CD1c-positive myeloid dendritic cell (primary cell): Measurements from ENCODE around the gene DPP6.
"Not testable (repeated sequence)": the region's sequence is repeated elsewhere in the genome, so short reads cannot be mapped to it uniquely, and the experiment has no call there.

ENCODE experiments used
- DNase-seq: peaks from one replicate; pipeline ENCODE4 v3.0.0-alpha.2; 2016; ENCODE audit errors: extremely low spot score

Gene DPP6

DNA sequence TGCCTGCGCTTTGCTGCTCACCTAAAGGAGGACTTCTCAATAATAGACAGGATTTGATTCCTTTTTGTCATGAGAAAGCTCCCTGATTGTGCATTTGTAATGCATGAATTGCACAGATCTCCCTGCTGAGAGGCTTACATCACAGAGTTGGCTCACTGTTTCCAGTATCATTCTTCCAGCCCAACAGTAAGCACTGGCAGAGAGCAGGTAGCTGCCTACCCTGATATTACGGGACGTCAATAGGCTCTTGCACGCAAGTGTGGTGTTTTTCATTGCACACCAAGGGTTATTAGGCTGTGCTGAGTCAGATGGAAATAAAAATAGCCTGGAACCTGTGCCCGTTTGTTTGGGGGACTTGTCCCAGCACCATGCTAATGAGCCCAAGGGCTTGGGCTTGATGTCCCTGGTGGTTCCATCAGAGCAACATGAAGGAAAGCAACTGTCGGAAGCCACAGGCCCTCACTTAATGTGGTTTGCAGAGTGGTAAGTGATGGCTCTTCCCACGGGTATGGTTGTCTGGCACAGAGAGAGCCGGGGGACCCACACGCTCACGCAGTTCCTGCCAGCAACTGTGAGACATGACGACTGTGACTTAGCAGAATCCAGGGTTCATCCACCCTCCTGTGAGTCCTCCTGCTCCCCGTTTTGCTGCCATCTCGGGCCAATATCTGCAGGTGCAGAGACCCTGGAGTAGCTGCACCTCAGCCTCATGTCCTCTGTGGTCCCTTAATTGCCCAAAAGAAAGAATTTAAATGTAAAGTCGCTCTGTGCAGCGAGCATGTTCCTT is 20.4 kb downstream of the DPP6 start:
- DNase-seq: not testable (repeated sequence)

DNA sequence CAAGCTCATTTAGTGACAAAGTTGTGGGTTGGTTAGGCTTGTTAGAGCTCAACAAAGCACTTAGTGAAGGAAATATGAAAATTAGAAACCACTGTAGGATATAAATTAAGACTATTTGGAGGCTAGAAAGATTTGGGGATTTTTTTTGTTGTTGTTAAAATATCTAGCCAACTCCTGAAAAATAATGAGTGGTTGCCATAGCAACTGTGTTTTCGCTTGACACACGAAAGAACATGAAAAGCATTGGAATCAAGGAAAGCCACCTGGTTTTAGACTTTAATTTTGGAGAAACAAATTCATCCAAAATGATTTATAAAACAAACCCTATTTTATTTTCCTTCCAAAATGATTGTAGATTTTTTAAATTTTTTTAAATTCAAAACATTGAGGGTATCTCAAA is 26.3 kb downstream of the DPP6 start:
- not testable (repeated sequence) for DNase-seq

DNA sequence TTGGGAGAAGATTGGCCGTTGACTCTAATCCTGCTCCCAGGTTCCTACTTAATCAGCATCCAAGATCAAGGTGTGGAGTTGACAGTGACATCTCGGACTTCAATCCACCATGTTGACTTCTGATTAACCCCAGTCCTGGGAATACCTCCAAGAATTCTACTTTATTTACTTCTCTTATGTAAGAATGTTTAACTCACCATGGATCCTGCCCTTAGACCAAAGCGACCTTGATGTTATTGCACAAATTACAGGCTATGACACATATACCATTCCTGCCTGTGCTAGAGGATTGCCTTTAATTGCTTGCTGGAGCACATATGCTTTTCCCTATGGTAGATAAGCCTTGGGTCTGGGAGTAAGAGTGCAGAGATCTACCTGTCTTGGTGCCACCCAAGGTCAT is 28.1 kb downstream of the DPP6 start:
- DNase-seq: not testable (repeated sequence)

DNA sequence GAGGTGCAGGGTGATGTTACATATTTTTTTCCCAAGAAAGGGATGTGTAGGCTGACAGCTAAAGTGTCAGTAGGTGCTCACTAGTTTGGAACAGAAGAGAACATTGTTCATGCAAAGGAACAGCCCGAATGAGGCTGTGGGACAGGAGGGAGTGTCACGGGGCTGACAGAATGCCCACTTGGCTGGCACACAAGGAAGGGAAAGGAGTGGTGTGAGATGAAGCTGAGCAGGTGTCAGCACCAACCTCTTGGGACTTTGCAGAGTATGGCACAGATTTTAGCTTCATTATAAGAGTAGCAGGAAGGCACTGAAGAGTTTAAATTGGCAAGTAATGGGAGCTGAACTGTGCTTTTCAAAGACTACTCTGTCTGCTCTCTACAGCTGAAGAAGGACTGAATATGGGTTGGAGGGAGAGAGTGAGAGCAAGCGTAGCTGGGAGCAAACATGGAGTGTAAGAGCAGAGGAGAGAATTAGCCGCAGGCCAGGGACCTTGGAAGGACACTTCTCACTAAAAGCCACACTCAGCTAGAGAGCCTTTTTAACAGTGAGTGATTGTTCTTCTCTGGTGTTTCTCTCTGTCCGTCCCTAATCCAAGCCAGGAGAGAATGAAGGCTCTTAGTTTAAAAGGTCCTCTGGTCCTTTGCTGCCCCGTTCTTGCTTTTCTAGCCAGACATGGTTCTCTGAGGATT is 35.0 kb downstream of the DPP6 start:
- not testable (repeated sequence) for DNase-seq

DNA sequence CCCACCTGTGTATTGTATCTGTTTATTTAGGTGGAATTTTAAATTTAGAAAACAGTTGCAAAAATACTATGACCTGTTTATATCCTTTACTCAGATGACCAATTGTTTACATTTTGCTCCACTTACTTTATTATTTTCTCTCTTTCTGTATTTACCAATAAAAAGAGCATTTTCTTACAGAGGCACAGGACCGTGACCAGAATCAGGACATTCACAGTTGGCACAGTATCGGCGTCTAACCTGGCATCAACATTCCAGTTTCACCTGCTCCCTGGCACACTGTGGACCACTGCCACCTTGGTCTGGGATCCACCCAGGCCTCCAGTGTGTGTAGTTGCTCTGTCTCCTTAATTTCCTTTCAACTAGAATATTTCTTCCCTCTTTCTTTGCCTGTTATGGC is 39.9 kb downstream of the DPP6 start:
- not testable (repeated sequence) for DNase-seq

DNA sequence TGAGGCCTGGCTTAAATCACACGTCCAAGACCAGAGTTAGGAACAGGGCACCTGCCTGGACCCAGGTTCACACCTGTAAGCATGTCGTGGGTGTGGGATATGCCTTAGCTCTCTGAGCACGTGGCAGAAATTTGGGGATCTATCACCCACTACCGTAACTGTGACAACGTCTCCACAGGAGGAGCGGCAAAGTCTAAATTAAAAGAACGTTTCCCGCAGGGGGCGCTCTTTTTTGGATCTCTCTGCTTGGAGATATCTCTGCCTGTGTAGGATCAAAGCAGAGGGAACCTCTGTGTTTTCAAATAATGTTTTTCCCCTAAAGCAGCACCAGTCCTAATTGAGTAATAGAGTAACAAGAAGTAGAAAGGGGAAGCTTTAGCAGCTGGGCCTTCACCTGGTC is 43.0 kb downstream of the DPP6 start:
- not testable (repeated sequence) for DNase-seq

DNA sequence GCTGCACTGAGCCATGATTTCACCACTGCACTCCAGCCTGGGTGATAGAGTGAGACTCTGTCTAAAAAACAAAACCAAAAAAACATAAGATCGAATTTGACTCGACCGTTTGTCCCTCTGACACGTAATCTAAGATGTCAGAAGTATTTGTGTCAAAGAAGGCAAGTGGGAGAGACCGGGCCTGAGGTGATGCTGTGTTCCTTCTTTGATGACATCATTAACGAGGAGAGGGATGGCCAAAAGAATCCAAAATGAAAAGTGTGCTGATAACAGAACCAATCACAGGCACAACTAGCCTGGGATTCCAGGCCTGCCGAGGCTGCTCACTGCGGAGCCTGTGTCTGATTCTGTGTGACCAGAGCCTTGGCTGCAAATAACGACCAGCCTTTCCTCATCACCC is 52.9 kb downstream of the DPP6 start:
- not testable (repeated sequence) for DNase-seq

DNA sequence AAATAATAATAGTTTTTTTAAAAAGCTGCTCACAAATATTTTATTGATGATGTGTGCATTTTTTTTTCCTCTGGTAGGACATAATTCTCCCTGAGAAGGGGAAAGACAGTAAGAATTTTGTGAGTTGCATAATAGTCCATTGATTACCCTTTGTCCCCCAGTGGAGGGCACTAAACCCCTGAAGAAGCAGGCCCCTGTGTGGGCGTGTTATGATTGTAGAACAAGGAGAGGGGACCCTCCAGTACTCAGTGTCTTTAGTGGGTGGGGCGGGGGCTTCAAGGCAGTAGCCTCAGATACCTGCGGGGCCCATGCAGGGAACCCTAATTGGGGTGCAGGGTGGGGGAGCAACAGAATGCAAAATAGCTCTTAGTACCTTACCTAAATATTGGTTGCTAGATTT is 57.4 kb downstream of the DPP6 start:
- DNase-seq: not testable (repeated sequence)

DNA sequence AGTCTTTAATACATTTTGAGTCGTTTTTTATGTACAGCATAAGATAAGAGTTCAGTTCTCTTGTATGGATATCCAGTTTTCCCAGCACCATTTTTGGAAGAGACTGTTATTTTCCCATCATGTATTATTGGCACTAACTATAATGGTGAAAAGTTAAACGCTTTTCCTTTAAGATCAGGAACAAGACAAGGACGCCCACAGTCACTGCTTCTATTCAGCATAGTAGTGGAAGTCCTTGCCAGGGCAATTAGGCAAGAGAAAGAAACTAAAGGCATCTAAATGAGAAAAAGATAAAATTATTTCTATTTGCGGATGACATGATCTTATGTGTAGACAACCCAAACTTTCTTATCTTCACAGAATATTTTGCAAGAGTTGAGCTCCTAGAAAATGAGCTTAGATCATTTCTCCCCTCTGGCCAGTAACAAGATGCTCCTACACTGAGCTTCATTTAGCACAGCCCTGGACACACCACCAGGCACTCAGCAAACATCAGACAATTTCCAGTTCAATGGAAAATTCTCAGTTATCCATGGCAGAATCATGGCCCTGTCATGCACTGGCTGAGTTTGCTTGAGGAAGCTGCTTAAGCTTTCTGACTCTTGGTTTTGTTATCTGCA is 61.6 kb downstream of the DPP6 start:
- DNase-seq: not testable (repeated sequence)

DNA sequence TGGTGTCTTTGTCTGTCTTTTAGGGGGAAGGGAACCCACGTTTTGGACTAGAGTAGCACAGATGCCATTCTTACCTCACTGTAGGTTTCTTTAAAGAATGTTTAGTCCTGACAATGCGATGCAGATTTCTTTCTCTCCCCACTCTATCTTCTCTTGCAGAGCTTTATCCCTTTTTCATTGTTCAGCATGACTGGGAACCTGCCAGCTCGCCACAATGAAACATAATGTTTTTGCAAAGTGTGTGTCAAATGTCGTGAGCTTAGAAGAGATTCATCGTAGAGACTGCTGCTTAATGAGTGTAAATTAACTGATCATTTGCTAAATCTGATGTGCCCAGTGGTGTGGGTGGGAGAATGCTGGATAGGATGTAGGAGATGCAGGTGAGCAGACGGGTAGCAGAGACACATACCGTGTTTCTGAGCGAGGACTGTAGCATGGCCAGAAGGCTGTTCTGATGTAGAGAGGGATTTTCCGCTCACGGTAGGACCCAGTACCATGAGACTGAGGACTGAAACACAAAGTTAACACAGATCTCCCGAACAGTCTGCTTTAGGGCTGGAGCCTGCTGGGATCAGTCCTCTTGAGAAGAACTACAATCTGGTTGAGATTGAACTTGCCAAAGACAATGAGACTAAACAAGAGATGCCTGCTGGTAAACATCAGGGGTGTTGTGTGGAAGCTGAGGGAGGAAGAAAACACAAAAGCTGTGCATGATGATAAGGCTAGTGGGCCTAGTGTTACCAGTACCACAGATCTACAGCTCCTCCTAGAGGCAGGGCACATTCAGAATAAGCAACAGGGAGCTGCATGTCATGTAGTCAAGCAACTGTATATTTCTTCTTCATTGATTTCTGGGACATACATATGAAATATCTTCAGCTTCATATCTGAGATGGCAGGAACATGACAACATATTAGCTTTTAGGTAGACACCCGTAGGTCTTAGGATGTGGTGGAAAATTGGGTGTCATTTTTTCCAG is 65.5 kb downstream of the DPP6 start:
- not testable (repeated sequence) for DNase-seq

DNA sequence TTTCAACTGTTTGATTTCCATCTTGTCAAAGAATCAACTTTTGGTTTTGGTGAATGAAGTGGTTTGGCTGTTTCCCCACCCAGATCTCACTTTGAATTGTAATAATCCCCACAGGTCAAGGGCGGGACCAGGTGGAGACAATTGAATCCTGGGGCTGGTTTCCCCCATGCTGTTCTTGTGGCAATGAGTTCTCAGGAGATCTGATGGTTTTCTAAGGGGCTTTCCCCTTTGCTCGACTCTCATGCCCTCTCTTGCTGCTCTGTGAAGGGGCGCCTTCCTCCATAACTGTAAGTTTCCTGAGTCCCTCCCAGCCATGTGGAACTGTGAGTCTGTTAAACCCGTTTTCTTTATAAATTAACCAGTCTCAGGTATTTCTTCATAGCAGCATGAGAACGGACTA is 68.6 kb downstream of the DPP6 start:
- not testable (repeated sequence) for DNase-seq

DNA sequence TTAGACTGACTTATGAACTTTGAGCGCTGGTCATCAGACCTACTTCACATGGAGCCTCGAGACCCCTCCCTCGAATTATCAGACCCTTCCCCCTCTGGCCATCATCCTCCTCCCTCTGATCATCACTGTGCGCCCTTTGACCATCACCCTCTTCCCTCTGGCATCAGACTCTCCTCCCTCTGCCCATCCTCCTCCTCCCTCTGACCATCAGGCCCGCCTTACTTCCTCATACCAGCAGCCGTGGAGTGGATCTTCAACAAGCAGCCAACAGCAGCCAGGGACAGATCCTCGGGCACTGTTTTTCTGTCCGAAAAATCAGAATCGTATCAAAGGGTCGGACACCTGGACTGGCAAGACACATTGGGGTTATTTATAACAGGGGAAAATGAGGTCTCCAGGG is 70.5 kb downstream of the DPP6 start:
- not testable (repeated sequence) for DNase-seq

DNA sequence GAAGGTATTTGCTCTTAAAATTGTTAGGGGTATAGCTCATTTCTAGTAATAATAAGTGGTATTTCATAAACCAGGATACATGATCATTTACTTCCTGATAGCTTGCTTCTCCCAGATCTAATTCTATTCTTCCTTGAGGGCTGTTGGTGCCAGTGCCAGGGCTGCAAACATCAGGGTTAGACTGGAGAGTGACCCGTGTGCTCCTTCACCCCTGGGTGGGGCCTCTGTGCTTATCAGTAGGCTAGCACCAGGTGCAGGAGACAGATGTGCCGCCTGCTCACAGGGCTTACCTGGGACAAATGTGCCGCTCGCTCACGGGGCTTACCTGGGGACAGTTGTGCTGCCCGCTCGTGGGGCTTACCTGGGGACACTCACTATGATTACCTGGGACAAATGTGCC is 71.2 kb downstream of the DPP6 start:
- DNase-seq: not testable (repeated sequence)

DNA sequence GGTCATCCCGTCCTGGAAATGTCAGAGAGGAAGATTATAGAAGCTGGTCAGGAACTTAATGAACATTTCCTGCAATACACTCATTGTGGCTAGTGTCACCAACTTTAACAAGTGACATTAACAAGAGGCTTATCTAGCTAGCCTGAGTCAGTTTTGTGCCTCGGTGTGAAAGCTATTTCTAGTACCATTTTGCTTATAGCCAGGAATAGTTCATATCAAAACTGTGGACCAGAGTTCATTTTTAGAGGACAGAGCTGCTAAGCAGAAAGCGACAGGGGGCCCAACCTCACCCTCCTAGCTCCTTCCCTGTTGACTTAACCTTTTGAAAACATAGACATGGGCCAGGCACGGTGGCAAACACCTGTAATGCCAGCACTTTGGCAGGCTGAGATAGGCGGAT is 76.9 kb downstream of the DPP6 start:
- DNase-seq: not testable (repeated sequence)

DNA sequence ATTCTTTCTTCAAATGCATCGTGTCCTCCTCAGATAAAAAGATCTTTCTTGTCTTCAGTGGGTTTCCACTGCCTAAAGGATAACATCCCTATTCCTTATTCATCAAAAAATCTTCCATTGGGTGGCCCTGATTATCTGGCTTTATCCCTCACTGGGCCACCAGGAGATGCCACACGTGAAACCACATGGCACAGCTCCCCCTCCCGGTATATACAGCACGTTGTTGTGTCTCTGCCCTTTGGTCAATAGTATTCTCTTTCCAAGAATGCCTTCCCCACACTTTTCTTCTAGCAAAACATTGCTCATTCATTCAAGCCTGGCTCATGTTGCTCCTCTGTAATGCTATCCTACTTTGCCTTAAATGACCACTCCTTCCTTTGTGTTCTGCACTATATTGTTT is 80.4 kb downstream of the DPP6 start:
- not testable (repeated sequence) for DNase-seq

DNA sequence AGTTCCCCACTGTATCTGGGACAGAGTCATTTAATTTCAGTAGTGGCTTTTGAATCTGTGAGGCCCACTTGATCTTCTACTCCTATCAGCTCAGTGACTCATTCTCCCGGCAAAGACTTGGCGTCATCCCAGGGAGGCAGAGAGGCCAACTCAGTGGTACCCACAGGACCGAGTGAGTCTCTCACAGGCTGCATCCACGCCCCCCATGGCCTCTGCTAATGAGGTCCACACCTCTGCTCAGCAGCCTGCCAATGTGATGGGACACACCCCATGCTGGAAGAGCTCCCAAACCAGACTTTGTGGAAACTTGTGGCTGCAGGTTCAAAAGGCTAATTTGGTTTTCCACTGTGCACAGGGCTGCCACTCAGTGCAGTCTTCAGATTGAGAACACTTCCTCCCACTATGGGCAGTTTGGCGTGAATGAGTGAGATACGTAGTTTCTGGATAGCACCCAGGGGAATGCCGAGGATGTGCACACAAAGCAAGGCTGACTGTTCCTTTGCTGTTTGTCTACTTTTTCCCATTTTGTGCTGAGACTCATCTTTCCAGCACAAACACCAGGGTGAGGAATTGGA is 81.6 kb downstream of the DPP6 start:
- DNase-seq: not testable (repeated sequence)

DNA sequence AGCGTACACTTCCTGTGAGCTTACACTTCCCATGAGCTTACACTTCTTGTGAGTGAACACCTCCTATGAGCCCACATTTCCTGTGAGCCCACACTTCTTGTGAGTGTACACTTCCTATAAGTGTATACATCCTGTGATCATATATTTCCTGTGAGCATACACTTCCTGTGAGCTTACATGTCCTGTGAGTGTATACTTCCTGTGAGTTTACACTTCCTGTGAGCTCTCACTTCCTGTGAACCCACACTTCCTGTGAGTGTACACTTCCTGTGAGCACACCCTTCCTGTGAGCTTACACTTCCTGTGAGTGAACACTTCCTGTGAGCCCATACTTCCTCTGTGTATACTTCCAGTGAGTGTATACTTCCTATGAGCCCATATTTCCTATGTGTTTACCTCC is 82.5 kb downstream of the DPP6 start:
- not testable (repeated sequence) for DNase-seq

DNA sequence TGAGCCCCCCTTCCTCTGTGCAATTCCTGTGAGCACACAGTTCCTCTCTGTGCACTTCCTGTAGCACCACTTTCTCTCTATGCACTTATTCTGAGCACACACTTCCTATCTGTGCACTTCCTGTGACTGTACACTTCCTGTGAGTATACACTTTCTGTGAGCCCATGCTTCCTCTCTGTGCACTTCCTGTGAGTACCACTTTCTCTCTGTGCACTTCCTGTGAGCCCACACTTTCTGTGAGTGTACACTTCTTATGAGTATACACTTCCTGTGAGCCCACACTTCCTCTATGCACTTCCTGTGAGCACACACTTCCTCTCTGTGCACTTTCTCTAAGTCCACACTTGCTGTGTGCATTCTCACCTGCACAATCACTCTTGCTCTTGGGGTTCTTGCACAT is 83.4 kb downstream of the DPP6 start:
- DNase-seq: not testable (repeated sequence)

DNA sequence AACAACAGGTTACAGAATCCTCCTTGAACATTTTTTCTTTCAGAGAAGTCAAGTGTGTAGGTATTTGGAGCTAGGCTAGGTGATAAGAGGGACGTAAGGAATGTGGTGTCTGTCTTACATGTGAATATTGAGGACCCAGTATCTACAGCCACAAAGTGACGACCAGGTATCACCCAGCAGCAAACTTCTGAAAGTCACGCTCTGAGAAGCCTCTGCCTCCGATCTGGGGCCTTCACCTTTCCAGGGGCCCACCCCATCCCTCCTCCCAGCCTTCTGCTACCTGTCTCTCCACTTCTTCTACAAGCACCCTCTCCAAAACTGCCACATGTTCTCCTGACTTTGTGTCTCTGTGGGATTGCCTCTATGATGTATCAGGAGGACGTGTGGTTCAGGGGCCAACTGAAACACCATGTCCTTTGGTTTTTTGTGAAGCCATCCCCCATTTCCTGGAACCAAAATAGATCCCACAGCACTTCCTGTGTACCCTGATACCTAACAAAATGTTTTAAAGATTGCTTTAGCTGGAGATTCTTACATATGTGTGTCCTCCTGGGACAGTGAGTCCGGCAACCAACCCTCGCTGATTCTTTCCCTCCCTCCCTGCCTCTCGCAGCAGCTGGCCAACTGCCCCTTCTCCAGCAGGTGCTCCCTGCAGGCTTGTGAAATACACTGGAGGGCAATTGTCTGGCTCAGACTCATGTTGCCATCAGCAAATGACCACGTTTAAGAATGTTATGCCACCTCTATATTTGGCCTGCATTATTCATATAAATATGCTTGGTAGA is 93.9 kb downstream of the DPP6 start:
- DNase-seq: not testable (repeated sequence)

DNA sequence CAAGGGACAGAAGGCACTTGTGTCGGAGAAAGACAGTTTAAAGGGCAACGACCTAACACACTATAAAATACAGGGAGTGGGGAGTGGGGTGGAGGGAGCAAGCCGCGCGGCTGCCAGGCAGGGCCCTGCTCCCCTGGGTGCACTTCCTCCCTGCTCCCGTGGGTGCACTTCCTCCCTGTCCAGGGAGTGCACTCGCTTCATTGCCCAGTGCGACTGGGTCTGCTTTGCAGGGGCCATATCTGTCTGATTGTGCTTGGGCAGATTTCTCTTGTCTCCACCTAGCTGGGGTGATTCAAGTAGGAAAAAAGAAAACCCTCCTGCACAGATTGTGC is 94.5 kb downstream of the DPP6 start:
- not testable (repeated sequence) for DNase-seq
